T-helper 1 cell treated with Interleukin-12 subunit alpha and Interleukin-12 subunit beta and Interleukin-4 antibody, amounts not matched to agents 30 ng/mL and 1 ng/mL, for 36 hours (primary cell): Measurements from ENCODE around the gene NOL6. TPM values are rescaled to one million over a fixed set of nuclear protein-coding genes. Genes with fewer than 3 reads are reported as not detected.

Experiments used
- total RNA-seq: library from RNA; stranded (reverse); gene quantifications from 2 replicates; pipeline ENCODE4 v1.2.3, GENCODE V29; 2022

The NOL6 gene
- total RNA-seq, 1 donor from 2014 or later = 51.2 TPM

Other genes with a start within 250 kb of the NOL6 start
- not detected in 2 replicates for gene SPINK4, start 233.8 kb downstream of the NOL6 start, total RNA-seq
- 55.4 and 58.6 TPM in 2 replicates for gene BAG1, start 209.2 kb downstream of the NOL6 start, total RNA-seq
- gene CHMP5, start 208.9 kb downstream of the NOL6 start, total RNA-seq = 74.9 and 84.2 TPM in 2 replicates
- gene NFX1, start 183.4 kb downstream of the NOL6 start, total RNA-seq = 40.9 and 44.2 TPM in 2 replicates
- gene AQP7, start 71.4 kb downstream of the NOL6 start, total RNA-seq = 0.27 and 0.54 TPM in 2 replicates
- gene AQP3, start 26.3 kb downstream of the NOL6 start, total RNA-seq = 163 and 165 TPM in 2 replicates
- gene ANKRD18B, start 50.3 kb upstream of the NOL6 start, total RNA-seq = 1.7 and 2.4 TPM in 2 replicates